ENCODE results near the gene OTOR. TPM values are rescaled to one million over a fixed set of nuclear protein-coding genes. Genes with fewer than 3 reads are reported as not detected.
A peak's percentile ranks its signal among the peaks of the same experiment; 100 is the strongest.

The OTOR gene
- total RNA-seq, 1 experiment from 2014 or later: not detected

DNA sequence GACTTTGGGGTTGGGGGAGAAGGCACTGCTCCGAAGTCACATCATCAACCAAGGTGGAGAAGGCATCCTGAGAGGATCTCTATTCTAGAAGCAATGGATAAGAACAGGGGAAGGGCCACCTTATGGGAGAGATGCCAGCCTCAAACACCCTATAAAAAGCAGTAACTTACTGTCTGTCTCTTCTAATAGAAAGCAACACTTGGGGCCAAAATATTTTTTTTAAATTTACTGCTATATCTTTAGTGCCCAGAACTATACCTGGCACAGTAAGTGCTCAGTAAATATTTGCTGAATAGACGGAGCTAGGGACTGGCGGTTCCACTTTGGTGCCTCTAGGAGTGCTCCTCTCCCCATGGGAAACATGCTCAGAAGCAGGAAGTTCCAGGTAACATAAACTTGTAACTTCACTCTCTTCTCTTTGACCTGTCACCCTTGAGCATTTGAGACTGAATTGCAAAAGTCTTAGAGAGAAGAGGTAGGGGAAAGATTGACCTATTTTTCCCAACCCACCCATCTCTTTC is 807 bp upstream of the OTOR start:
- no peak for DNase-seq (ENCODE audit: extremely low read depth, low read depth)

DNA sequence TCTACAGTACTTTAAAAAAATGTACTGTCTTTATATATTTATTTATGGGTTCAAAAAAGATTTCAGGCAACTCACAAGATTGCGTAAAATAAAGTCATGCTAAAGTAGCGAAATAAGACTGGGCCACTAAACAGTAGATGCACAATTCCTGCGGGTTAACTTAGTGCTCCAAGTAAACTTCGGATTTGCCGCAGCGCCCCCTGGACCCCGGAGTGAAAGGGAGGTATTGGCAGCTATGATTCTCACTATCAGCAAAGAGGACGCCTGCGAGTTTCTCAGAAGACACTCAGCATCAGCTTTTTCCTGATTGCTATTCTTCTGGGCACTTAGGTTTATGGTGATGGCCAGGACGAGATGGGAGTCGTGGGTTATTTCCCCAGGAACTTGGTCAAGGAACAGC is 1.4 kb downstream of the OTOR start:
- no peak for DNase-seq (ENCODE audit: extremely low read depth, low read depth)

DNA sequence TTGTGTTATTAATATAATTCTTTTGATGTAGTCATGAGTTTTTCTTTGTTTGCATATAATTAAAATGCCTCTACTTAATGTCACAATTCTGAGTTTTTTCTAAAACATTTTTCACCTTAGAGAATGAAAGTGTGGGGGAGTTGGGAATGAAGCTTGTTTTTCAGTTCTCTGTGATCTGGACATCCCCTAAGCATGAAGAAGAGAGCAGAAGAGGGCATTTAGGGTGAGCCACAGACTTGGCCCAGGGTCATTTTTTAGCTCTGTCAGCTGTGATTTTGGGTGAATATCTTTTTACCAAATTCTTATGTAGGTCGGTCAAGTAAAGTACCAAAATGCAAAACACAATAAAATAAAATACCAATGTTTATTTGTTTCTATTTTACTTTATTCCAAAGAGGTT is 3.9 kb downstream of the OTOR start:
- no peak for DNase-seq (ENCODE audit: extremely low read depth, low read depth)

DNA sequence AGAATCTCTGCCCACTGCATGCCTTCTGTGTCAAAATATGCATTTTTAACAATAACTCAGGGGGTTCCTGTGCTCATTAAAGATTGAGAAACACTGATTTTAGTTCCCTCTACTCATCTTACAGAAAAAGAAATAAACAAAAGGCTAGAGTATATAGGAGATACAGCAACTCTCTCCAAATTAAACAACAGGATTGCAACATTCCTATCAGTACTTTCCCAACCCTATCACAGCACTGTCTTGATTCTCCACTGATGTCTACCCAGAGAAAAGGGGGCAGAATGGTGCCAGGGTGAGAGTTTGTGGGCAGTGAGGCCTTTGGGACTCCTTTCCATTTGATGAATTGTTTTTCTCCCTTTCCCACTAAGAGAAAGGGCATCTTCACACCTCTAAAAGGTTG is 4.7 kb downstream of the OTOR start:
- DNase-seq (ENCODE audit: extremely low read depth, low read depth): no peak

DNA sequence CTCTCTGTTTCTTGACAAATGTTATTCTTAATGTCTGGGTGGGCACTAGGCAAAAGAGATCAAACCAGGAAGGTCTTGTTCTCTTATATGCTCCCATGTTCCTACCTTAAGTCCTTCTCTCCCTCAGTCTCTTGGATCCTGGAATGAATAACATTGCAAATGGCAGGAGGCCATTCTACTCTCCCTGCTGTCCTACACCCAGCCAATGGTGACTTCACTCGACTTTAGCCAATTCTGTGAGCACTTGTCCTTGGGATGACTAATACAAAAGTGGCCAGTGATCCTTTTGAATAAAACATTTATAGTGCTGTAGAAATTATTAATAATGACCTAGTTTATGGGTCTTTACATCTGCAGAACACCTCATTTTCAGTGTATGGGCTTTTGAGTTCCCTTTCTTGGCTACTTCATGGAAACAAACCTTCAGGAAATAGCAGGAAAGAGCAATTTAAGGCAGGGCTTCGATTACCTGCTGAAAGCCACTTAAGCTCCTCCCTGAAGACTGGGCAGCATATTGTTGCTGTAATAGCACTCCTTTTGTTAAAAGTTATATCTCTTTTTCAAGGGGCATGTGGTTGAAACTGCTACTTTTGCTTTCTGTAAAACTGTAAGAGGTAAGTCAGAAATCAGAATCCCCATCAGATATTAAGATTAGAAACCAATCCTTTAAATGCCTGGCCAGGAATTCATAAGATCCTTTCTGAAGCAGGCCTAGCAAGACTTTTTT is 10.5 kb downstream of the OTOR start:
- no peak for DNase-seq (ENCODE audit: extremely low read depth, low read depth)

DNA sequence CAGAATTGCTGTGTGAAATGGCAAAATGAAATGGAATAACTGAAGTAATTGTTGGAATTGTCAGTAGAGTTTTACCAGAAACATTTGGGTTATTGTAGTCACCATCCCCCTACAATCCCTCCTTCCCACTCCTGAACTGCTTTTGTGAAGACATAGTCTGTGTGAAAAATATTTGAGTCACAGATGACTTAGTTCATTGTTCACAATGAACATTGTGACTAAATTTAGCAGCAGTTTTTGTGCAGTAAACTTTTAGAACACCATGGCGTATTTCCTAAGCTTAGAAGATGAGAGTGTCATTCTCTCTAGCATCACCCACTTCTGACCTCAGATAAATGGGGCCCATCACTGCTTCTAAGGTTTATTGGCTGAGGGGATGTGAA is 11.0 kb downstream of the OTOR start:
- no peak for DNase-seq (ENCODE audit: extremely low read depth, low read depth)

DNA sequence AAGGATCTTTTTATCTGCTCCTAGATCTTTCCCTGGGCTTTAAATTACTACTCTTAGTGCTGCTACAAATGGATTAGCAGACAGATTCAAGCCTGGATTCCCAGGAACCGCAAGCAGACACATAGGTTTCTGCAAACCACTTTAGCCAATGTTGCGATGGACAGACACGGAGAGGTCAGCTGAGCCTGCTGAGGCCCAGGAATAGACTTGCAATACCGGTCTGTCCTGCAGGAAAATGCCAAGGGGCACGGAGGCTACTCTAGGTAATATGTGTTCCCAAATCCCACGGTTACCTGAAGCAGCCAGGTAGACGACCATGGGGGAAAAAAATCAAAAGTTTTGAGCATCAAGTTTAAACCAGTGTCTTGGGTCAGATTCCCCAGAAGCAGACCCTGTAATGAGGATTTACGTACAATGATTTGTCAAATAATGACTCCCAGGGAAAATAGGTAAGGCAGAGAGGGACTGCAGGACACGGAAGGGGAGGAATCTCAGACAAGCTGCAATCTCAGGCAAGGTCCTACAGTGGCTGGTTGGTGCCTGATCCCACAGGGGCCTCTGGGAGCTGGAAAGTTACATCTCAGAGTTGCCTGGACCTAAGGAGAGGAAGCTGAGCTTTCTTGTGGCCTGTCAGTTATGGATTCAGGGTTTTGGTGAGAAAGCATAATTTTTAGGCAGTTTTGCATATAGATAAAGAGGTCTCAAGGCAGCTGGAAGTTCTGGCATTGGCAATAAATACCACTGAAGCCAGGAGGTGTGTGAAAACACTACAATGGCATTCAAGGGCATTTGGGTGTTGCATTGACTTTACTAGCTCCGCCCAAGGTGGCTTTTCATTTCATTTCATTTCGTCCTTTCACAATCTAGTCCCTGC is 12.5 kb downstream of the OTOR start:
- DNase-seq (ENCODE audit: extremely low read depth, low read depth): no peak

DNA sequence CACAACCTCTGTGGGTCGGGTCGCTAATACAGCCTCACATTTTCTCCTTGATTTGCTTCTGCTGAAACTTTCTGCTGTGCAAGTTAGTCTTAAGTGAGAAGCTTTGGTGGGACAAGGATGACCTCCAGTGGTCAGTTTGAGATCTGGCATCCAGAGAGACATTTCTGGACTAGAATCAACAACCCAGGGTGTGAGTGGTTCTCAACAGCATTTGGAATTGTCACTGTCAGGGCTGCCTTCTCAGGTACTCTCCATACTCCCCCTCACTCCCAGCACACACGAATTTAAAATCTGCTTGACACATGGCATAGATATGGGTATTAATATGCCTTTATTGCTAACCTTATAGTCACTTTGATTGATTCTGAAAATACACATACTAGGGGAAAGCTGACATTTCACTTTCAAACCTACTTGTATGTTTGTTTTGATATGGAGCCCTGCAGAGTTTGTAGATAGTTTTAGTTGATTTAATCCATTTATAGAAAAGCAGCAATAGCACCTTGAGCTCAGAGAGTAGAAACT is 13.2 kb downstream of the OTOR start:
- DNase-seq (ENCODE audit: extremely low read depth, low read depth): peak; percentile 66

DNA sequence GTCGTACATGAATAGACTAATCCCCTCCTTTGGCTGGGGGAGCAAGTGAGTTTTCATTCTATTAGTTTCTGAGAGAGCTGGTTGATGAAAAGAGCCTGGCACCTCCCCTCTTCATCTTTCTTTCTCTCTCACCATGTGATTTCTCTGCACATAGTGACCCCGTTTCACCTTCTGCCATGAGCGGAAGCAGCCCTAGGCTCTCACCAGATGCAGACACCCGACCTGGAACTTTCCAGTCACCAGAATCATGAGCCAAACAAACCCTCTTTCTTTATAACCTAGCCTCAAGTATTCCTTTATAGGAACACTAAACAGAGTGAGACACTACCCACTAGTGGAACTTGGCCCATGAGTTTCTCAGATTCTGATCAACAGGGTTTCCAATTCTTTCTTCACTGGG is 16.4 kb downstream of the OTOR start:
- no peak for DNase-seq (ENCODE audit: extremely low read depth, low read depth)

DNA sequence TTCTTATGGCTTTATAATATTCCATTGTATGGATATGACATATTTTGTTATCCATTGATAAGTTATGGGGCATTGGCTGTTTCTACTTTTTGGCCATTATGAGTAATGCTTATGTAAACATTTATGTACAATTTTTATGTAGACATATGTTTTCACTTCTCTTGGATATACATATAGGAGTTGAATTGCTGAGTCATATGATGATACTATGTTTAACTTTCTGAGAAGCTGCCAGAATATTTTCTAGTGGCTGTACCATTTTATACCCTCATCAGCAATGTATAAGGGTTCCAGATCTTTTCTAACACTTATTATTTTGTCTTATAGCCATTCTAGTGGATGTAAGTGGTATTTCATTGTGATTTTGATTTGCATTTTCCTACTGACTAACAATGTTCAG is 23.1 kb downstream of the OTOR start:
- no peak for DNase-seq (ENCODE audit: extremely low read depth, low read depth)

DNA sequence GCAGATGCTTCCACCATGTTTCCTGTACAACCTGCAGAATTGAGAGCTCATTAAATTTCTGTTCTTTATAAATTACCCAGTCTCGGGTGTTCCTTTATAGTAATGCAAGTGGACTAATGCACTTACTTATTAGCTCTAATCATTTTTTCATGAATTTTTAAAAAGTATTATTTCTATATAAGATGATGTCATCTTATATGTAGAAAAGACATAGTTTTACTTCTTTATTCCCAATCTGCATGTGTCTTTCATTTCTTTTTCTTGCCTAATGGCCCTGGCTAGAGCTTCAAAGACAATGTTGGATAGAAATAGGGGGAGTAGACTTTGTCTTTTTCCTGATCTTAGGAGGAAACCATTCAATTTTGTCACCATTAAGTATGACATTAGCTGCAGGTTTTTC is 27.8 kb downstream of the OTOR start:
- DNase-seq (ENCODE audit: extremely low read depth, low read depth): no peak

DNA sequence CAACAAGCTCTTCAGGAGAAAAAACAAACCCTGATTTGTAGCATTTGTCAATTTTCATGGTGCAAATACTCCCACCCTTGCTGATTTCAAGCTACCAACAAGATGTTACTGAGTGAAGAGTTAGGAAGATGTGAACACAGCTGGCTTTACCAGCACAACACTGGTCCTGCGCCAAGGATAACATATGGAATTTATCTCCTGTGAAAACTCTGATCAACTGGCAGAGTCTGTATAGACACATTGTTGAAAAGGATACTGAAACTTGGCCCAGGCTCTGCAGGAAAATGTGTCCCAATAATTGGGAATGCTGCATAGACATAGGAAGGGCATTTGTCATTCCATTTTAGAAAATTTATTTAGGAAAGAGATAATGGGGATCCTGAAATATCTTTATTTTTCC is 29.0 kb downstream of the OTOR start:
- DNase-seq (ENCODE audit: extremely low read depth, low read depth): no peak

DNA sequence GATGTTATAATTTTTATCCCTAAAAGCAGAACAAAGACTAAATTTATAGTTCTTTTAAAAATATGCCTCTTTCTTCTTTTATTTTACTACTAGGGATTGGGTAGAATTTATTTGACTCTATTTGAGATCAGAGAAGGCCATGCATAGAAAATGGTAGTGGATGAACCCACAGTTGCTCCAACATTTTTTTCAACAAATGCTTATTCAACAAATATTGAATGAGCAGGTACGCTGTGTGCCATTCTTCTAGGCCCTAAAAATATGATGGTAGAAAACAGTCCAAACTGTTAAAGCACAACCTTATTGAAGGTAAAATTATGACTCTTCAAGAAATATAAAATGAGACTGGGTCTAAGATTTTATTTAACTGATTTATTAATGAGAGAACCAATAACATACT is 30.0 kb downstream of the OTOR start:
- DNase-seq (ENCODE audit: extremely low read depth, low read depth): no peak

DNA sequence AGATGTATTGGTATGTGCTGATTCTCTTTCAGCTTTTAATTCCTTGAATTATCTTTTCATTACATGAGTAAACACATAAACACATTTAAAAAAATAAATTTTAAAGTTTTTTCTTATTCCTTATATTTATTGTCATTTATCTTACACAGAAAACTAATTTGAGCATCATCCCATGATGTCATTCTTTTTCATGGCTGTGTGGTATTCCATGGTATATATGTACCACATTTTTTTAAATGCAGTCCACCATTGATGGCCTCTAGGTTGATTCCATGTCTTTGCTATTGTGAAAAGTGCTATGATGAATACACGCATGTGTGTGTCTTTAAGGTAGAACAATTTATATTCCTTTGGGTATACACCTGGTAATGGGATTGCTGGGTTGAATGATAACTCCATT is 33.3 kb downstream of the OTOR start:
- no peak for DNase-seq (ENCODE audit: extremely low read depth, low read depth)

DNA sequence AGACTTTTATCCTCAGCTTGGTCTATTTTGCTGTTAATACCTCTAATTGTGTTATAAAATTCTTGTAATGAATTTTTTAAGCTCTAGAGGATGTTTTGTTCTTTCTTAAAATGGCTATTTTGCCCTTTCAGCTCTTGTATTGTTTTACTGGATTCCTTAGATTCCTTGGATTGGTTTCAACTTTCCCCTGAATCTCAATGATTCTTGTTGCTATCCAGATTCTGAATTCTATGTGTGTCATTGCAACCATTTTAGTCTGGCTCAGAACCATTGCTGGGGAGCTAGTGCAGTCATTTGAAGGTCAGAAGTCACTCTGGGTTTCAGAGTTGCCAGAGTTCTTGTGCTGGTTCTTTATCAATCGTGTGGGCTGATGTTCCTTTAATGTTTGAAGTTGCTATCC is 37.1 kb downstream of the OTOR start:
- no peak for DNase-seq (ENCODE audit: extremely low read depth, low read depth)

Other genes with a start within 250 kb of the OTOR start
- gene KIF16B, start 174.9 kb upstream of the OTOR start, total RNA-seq (2014; rRNA removed; shearing (Covaris generic)): 14.5 and 18.0 TPM in 2 replicates
- 138 and 148 TPM in 2 replicates for gene SNRPB2, start 18.3 kb upstream of the OTOR start, total RNA-seq (2014; rRNA removed; shearing (Covaris generic))

Data from NCI-H460 (cell line).